HL-60 (cell line): Measurements from ENCODE around the gene ERC2.

Experiments used
- DNase-seq, 2 experiments: peaks; one replicate each; pipeline ENCODE4 v3.0.0-alpha.2; 2010 to 2020; ENCODE audit warnings: low read depth in 1 of 2, low spot score in 1 of 2
- H3K27ac ChIP-seq: fragments of 250-450 bp; sonication (Bioruptor Pico); replicated peaks from 2 replicates; pipeline ENCODE4 v1.5.1; 2020; ENCODE audit warnings: mild to moderate bottlenecking, moderate library complexity
- H3K27me3 ChIP-seq: fragments of 250-450 bp; sonication (Bioruptor Pico); 2 replicates; pipeline ENCODE4 v1.5.1; 2021; ENCODE audit warnings: mild to moderate bottlenecking, moderate library complexity; ENCODE audit not compliant: insufficient read depth, poor library complexity, severe bottlenecking
- H3K4me3 ChIP-seq: replicated peaks from 2 replicates; pipeline ENCODE4 v1.5.1; 2011; ENCODE audit warnings: mild to moderate bottlenecking, control low read depth, low read length; ENCODE audit not compliant: insufficient read depth
- CTCF ChIP-seq: IDR thresholded peaks from one replicate; pipeline ENCODE4 v1.5.1; 2011; ENCODE audit warnings: low read length, control low read depth, inconsistent platforms; ENCODE audit not compliant: insufficient read depth
- GABPA ChIP-seq: IDR thresholded peaks from 2 replicates; pipeline ENCODE4 v1.6.1; 2012; ENCODE audit warnings: low read depth
- POLR2AphosphoS5 ChIP-seq: IDR thresholded peaks from 2 replicates; pipeline ENCODE4 v1.6.1; 2012; ENCODE audit warnings: low read depth
- REST ChIP-seq: IDR thresholded peaks from 2 replicates; pipeline ENCODE4 v1.6.1; 2012; ENCODE audit warnings: low read depth; ENCODE audit not compliant: insufficient replicate concordance
- SPI1 ChIP-seq: IDR thresholded peaks from 2 replicates; pipeline ENCODE4 v1.6.1; 2012; ENCODE audit warnings: low read depth, mild to moderate bottlenecking, borderline replicate concordance

The ERC2 gene

GRCh38 chr3:56288258-56288657 is 180.0 kb downstream of the ERC2 start:
- peaks cover 2% of the 10 kb centered on the region for H3K27me3 ChIP-seq
- TF ChIP-seq GABPA (no peak), SPI1 (no peak), CTCF (no peak), REST (no peak), POLR2AphosphoS5 (no peak)
- no peak overlapping the region for H3K4me3 ChIP-seq
- H3K27ac ChIP-seq, result no peak overlapping the region
- DNase-seq, result no peak

GRCh38 chr3:56282341-56282740 is 185.9 kb downstream of the ERC2 start:
- Histone ChIP-seq H3K27ac (no peak overlapping the region), H3K4me3 (no peak overlapping the region), H3K27me3 (peaks cover 2% of the 10 kb centered on the region)
- no peak for DNase-seq
- TF ChIP-seq CTCF, result no peak
- TF ChIP-seq GABPA, result no peak
- no peak for TF ChIP-seq POLR2AphosphoS5

GRCh38 chr3:56277236-56277635 is 191.0 kb downstream of the ERC2 start:
- Histone ChIP-seq H3K4me3 (no peak overlapping the region), H3K27ac (no peak overlapping the region), H3K27me3 (no peaks in the 10 kb centered on the region)
- TF ChIP-seq GABPA (no peak), SPI1 (no peak), POLR2AphosphoS5 (no peak), CTCF (no peak), REST (no peak)
- no peak for DNase-seq

- no peak overlapping the region for H3K27ac ChIP-seq
- no peak overlapping the region for H3K4me3 ChIP-seq
- no peak for DNase-seq
- TF ChIP-seq SPI1, result no peak
- no peak for TF ChIP-seq POLR2AphosphoS5
- TF ChIP-seq GABPA, result no peak
- TF ChIP-seq REST, result no peak
- no peak for TF ChIP-seq CTCF
- no peaks in the 10 kb centered on the region for H3K27me3 ChIP-seq
These were observed 193.1 kb downstream of the ERC2 start for GRCh38 chr3:56275120-56275519.
